Ectodermal cell (in vitro differentiated cells): ENCODE measurements around the gene GPR151. TPM values are rescaled to one million over a fixed set of nuclear protein-coding genes. Genes with fewer than 3 reads are reported as not detected.
"Not testable (repeated sequence)": the region's sequence is repeated elsewhere in the genome, so short reads cannot be mapped to it uniquely, and the experiment has no call there.

Source experiments
- H3K27ac ChIP-seq: 2 replicates; pipeline ENCODE4 v1.7.0; 2013; ENCODE audit warnings: mild to moderate bottlenecking, low read depth, low read length; ENCODE audit not compliant: insufficient read depth, poor library complexity, severe bottlenecking
- H3K27me3 ChIP-seq: 2 replicates; pipeline ENCODE4 v1.7.0; 2013; ENCODE audit warnings: mild to moderate bottlenecking, low read length; ENCODE audit not compliant: insufficient read depth, control insufficient read depth, poor library complexity, severe bottlenecking
- H3K36me3 ChIP-seq: one replicate; pipeline ENCODE4 v1.7.0; 2013; ENCODE audit warnings: low read length; ENCODE audit not compliant: control insufficient read depth, insufficient read depth
- H3K4me1 ChIP-seq: one replicate; pipeline ENCODE4 v1.7.0; 2013; ENCODE audit warnings: low read length; ENCODE audit not compliant: control insufficient read depth, insufficient read depth
- H3K4me3 ChIP-seq: 2 replicates; pipeline ENCODE4 v1.7.0; 2013; ENCODE audit warnings: low read depth, low read length, control low read depth; ENCODE audit not compliant: insufficient read depth
- H3K9me3 ChIP-seq: 2 replicates; pipeline ENCODE4 v1.7.0; 2013; ENCODE audit warnings: mild to moderate bottlenecking, low read length, moderate library complexity; ENCODE audit not compliant: control insufficient read depth
- WGBS, 2 experiments: methylation state at CpG; one replicate each; pipeline ENCODE4 v1.1.7; 2013; ENCODE audit warnings: missing lambda C conversion rate in 2 of 2; 5-methylcytosine and 5-hydroxymethylcytosine counted together
- polyA plus RNA-seq, 4 experiments: library from polyadenylated mRNA; stranded (reverse); fragments of 50-300 nt; gene quantifications; one replicate each; pipeline ENCODE4 v1.2.3, GENCODE V29; 2013

The GPR151 gene
- not detected for polyA plus RNA-seq (2013, experiment 1 of 4)
- polyA plus RNA-seq (2013, experiment 2 of 4), result not detected
- not detected for polyA plus RNA-seq (2013, experiment 3 of 4)
- not detected for polyA plus RNA-seq (2013, experiment 4 of 4)

DNA sequence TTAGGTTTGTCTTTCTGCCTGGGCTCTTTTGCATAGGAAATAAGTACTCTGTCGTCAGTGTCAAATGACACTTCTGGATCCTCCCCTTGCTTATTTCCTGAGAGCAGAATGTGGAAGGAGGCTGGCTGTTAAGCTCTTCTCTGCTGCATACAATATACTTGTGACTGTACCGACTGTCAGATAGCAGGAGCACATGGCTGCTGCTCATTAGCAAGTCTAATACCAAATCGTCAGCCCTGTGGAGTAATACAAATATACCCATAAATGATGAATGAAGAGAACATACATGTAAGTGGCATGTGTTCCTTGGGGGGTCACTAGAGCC lies at the start of gene GPR151:
Gene GPR151 (minus strand): TSS at position 40 of the 325 bp plus-strand sequence. CDS start 77 bp downstream, outside the sequence.
- 69 to 73% methylated on average over 3 of the region's 3 CpGs for WGBS, 2 experiments
- Histone ChIP-seq H3K4me1 (no peaks in the 10 kb centered on the region), H3K9me3 (no peaks in the 10 kb centered on the region), H3K36me3 (no peaks in the 10 kb centered on the region), H3K4me3 (no peak within 1 kb of the TSS), H3K27ac (no peak within 1 kb of the TSS), H3K27me3 (no peaks in the 10 kb centered on the region)

DNA sequence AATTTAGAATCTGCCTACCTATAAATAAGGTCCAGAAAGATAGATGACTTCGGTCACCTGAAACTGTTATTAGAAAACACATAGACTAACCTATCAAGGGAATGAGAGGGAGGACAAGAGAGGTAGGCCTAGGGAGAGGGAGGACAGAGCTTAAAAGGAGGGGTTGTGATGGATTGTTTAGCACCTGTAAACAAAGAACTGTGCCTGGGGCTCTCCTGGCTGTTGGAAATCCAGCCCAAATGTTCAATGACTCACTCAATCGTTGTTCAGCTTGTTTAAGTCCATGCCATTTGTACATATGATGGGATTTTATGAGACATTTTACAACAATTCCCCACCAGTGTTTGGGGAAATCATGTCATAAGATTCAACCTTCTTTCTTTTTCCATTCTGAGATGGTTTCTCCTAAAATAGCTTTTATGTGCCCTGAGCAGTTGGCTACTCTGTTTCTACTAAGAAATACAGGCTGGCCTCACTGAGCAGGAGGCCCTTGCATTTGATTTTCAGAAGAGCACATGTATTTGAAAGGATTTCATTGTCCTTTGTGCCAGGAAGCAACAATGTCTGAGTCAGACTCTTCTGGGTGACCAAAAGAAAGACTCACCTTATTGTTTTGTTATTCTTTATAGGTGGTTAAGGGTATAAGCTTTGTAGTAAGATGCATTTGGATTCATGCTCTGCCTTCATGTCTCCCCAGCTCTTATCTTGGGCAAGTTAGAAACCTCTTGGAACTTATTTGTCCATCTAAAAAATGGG lies 48.2 kb upstream of the GPR151 start:
- Histone ChIP-seq H3K4me1 (peaks cover 6% of the 10 kb centered on the region), H3K27me3 (no peaks in the 10 kb centered on the region), H3K9me3 (no peaks in the 10 kb centered on the region), H3K4me3 (no peak overlapping the region), H3K27ac (no peak overlapping the region), H3K36me3 (no peaks in the 10 kb centered on the region)
- WGBS, 2 experiments, result 88% methylated on average over 2 of the region's 2 CpGs

DNA sequence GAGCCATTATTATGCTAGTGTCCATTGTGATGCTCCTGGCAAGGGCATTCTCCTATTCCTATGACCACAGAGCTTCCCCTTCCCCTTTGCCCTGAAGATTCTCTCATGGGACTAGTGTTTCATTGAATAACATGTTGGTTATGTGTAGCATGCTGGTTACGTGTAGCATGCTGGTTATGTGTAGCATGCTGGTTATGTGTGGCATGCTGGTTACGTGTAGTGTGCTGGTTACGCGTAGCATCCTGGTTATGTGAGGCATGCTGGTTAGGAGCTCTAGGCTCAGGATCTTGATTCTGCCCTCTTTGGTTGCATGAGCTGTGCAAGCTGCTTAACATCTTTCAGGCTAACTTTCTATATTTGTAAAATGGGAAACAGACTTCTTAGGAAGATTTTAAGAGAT lies 46.5 kb upstream of the GPR151 start:
- 92 to 96% methylated on average over 4 of the region's 4 CpGs for WGBS, 2 experiments
- no peak overlapping the region for H3K27ac ChIP-seq
- H3K4me3 ChIP-seq, result no peak overlapping the region
- H3K36me3 ChIP-seq, result no peaks in the 10 kb centered on the region
- H3K9me3 ChIP-seq, result no peaks in the 10 kb centered on the region
- H3K27me3 ChIP-seq, result no peaks in the 10 kb centered on the region
- H3K4me1 ChIP-seq, result peaks cover 6% of the 10 kb centered on the region

DNA sequence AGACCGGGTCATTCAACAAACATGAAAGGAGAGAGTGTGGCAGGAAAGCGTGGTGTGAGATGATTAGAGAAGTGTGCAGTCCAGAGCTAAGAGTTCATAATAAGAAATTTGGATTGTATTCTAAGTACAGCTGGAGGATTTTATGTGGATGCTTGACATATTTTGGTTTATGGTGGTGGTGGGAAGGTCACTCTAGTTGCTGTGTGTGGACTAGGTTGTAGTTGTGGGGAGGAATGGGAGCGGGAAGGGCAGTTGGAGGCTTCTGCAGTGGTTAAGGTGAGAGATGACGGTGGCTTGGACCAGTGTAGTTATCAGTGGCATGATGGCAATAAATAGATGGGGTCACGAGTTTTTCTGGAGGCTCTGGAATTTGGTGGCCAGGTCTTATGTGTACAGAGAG lies 45.7 kb upstream of the GPR151 start:
- no peak overlapping the region for H3K4me3 ChIP-seq
- WGBS, 2 experiments, result 92 to 94% methylated on average over 5 of the region's 5 CpGs
- H3K27ac ChIP-seq, result no peak overlapping the region
- H3K27me3 ChIP-seq, result no peaks in the 10 kb centered on the region
- peaks cover 6% of the 10 kb centered on the region for H3K4me1 ChIP-seq
- no peaks in the 10 kb centered on the region for H3K36me3 ChIP-seq
- no peaks in the 10 kb centered on the region for H3K9me3 ChIP-seq

DNA sequence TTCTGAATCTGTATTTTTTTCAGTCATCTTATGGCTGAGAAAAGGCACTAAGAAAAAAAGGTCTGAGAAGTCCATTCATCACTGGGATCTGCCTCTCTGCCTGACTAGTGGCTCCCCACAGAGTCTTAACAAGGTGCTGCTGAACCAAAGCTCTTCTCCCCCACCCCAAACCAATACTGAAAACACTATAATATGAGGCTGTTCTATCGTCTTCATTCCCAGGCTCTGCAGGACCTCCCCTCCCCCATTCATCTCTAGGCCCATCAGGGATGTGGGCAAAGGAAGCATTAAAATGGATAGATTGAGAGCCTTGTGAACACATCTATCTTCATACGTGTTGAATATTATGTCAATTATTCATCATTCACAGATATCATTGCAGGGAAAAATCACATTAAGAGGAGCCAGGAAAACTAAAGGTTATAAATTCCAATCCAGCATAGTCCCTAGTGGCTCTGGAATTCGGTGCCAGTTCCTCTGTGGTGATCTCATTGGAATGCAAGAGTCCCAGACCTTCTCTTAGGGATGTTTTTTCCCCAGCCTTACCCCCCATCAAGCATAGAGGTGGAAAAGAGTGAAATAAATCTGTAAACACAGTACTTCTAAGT lies 44.3 kb upstream of the GPR151 start:
- no peaks in the 10 kb centered on the region for H3K27me3 ChIP-seq
- peaks cover 6% of the 10 kb centered on the region for H3K4me1 ChIP-seq
- 53 to 72% methylated on average over 2 of the region's 3 CpGs for WGBS, 2 experiments
- H3K4me3 ChIP-seq, result no peak overlapping the region
- no peaks in the 10 kb centered on the region for H3K36me3 ChIP-seq
- H3K27ac ChIP-seq, result no peak overlapping the region
- H3K9me3 ChIP-seq, result no peaks in the 10 kb centered on the region

DNA sequence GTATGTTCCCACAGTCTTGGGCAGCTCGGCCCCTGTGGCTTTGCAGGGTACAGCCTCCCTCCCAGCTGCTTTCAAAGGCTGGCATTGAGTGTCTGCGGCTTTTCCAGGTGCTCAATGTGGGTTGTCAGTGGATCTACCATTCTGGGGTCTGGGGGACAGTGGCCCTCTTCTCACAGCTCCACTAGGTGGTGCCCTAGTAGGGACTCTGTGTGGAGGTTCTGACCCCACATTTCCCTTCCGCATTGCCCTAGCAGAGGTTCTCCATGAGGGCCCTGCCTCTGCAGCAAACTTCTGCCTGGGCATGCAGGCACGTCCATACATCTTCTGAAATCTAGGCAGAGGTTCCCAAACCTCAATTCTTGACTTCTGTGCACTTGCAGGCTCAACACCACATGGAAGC lies 40.9 kb upstream of the GPR151 start:
- not testable (repeated sequence) for H3K4me3 ChIP-seq, H3K27ac ChIP-seq, H3K27me3 ChIP-seq, H3K9me3 ChIP-seq, H3K4me1 ChIP-seq, H3K36me3 ChIP-seq
- WGBS, 2 experiments, result 91 to 92% methylated on average over 4 of the region's 4 CpGs

DNA sequence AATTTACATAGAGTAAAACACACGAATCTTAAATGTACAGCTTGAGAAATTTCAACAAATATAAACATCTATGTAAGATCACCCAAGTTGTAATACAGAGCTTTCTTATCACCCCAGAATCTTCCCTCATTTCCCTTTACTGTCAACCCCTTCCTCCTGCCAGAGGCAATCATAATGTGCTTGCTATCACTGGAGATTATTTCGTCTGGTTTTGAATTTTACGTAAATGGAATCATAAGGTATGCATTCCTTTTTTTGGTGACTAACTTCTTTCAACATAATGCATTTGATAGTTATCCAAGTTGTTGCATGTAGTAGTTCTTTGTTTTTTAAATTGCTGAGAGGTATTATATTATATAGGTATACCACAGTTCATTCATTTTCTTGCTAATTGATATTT lies 37.5 kb upstream of the GPR151 start:
- Histone ChIP-seq H3K4me3 (no peak overlapping the region), H3K27ac (no peak overlapping the region), H3K27me3 (no peaks in the 10 kb centered on the region), H3K4me1 (no peaks in the 10 kb centered on the region), H3K9me3 (no peaks in the 10 kb centered on the region), H3K36me3 (no peaks in the 10 kb centered on the region)
- 89 to 96% methylated on average over 2 to 3 of the region's 3 CpGs for WGBS, 2 experiments

DNA sequence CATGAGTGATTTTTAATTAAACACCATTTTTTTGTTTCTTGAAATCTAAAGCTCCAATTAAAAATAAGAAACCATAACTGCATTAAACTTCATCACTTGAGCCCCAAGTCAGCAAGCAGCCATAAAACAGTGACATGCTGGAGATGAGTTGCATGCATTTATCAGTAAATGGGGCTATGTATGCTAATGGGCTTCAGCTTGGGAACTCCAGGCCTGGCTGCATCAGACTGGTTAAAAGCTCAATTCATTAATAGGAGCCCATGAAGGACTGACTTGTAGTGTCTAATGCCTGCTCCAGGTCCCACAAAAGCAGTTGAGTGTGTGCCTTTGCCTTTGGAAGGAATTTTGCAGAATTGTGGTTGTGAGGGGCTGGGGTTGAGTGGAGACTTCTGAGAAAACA lies 33.6 kb upstream of the GPR151 start:
- H3K27me3 ChIP-seq, result no peaks in the 10 kb centered on the region
- H3K9me3 ChIP-seq, result no peaks in the 10 kb centered on the region
- no peak overlapping the region for H3K4me3 ChIP-seq
- H3K36me3 ChIP-seq, result no peaks in the 10 kb centered on the region
- H3K27ac ChIP-seq, result no peak overlapping the region
- H3K4me1 ChIP-seq, result no peaks in the 10 kb centered on the region

DNA sequence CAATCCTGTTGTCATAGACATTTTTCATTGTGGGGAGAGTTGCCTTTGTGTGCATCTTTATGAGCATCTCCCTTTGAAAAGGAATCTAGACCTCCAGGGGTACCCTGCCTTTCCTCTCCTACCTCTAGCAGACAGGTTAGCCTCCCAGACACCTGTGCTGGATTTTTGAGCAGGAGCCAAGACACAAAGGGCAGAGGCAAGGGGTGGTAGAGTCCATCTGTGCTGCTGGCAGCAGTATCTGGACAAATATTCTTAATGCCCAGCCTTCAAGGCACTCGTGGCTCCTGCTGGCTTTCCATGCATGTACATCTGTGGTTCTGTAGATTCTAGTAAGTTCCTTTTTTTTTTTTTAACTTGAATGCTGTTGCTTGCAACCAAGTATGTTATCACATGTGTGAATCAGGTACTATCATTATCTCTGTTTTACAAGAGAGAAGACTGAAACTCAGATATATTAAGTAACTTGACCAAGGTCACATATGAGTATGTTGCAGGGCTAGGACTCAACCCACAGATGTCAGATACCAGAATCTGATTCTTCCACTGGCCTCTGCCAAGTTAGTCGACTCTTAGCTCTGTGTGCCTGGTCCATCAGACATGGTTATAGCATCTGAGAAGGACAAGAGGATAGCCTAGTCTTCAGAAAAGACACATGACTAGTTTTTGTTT lies 32.9 kb upstream of the GPR151 start:
- no peak overlapping the region for H3K27ac ChIP-seq
- H3K4me1 ChIP-seq, result no peaks in the 10 kb centered on the region
- H3K36me3 ChIP-seq, result no peaks in the 10 kb centered on the region
- H3K27me3 ChIP-seq, result no peaks in the 10 kb centered on the region
- 93 to 98% methylated on average over 2 of the region's 2 CpGs for WGBS, 2 experiments
- H3K9me3 ChIP-seq, result no peaks in the 10 kb centered on the region
- no peak overlapping the region for H3K4me3 ChIP-seq

DNA sequence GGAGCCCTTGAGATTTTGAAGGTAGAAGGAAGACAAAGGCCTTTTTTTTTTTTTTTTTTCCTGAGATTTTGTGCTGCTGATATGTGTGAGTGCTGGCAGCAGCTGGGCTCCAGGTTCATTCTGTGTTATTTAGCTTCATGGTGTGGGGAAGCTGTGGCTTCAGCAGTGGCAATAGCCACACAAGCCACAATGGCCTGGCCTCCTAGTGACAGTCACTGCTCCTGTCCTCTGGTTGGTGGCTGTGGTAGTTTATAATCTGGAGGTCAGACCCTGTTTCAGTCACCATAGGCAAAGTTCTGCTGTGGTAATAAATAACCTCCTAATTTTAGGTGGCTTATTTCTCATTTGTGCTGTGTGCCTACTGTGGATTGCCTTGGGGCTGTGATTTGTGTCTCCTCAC lies 28.2 kb upstream of the GPR151 start:
- no peaks in the 10 kb centered on the region for H3K4me1 ChIP-seq
- H3K27ac ChIP-seq, result no peak overlapping the region
- H3K4me3 ChIP-seq, result no peak overlapping the region
- H3K36me3 ChIP-seq, result no peaks in the 10 kb centered on the region
- no peaks in the 10 kb centered on the region for H3K27me3 ChIP-seq
- no peaks in the 10 kb centered on the region for H3K9me3 ChIP-seq
